Endodermal cell (in vitro differentiated cells): ENCODE measurements around the gene PRR12. TPM values are rescaled to one million over a fixed set of nuclear protein-coding genes. Genes with fewer than 3 reads are reported as not detected.
A peak's percentile ranks its signal among the peaks of the same experiment; 100 is the strongest.

Experiments used
- DNase-seq: peaks from one replicate; pipeline ENCODE4 v3.0.0-alpha.2; 2017
- H3K27ac ChIP-seq: 2 replicates; pipeline ENCODE4 v1.5.1; 2013; ENCODE audit warnings: mild to moderate bottlenecking, low read depth, low read length, moderate library complexity
- H3K27me3 ChIP-seq: 2 replicates; pipeline ENCODE4 v1.6.1; 2013; ENCODE audit warnings: mild to moderate bottlenecking, low read length, moderate library complexity; ENCODE audit not compliant: insufficient read depth, control insufficient read depth, poor library complexity, severe bottlenecking
- H3K36me3 ChIP-seq: 2 replicates; pipeline ENCODE4 v1.7.0; 2013; ENCODE audit warnings: mild to moderate bottlenecking, low read length, moderate library complexity; ENCODE audit not compliant: control insufficient read depth, insufficient read depth
- H3K4me1 ChIP-seq: one replicate; pipeline ENCODE4 v1.7.0; 2013; ENCODE audit warnings: low read length; ENCODE audit not compliant: control insufficient read depth, insufficient read depth
- H3K4me3 ChIP-seq: 2 replicates; pipeline ENCODE4 v1.5.1; 2013; ENCODE audit warnings: mild to moderate bottlenecking, low read length, moderate library complexity
- H3K9ac ChIP-seq: 2 replicates; pipeline ENCODE4 v1.6.1; 2013; ENCODE audit warnings: mild to moderate bottlenecking, low read length, moderate library complexity; ENCODE audit not compliant: poor library complexity, severe bottlenecking; ENCODE audit errors: extremely low read depth
- H3K9me3 ChIP-seq: 2 replicates; pipeline ENCODE4 v1.6.1; 2013; ENCODE audit warnings: mild to moderate bottlenecking, low read length, moderate library complexity; ENCODE audit not compliant: control insufficient read depth
- H3K27ac Mint-ChIP-seq: 2 replicates; pipeline ENCODE4 v1.8.0; 2020; ENCODE audit warnings: mixed read lengths
- H3K27me3 Mint-ChIP-seq: 2 replicates; pipeline ENCODE4 v1.8.0; 2021; ENCODE audit warnings: mild to moderate bottlenecking, mixed read lengths; ENCODE audit not compliant: insufficient read depth
- H3K36me3 Mint-ChIP-seq: 2 replicates; pipeline ENCODE4 v1.8.0; 2020; ENCODE audit warnings: low read depth, mixed read lengths
- H3K4me1 Mint-ChIP-seq: 2 replicates; pipeline ENCODE4 v1.8.0; 2020; ENCODE audit warnings: mixed read lengths
- H3K4me3 Mint-ChIP-seq: 2 replicates; pipeline ENCODE4 v1.8.0; 2020; ENCODE audit warnings: mild to moderate bottlenecking, moderate library complexity, mixed read lengths
- H3K9me3 Mint-ChIP-seq: 2 replicates; pipeline ENCODE4 v1.8.0; 2020; ENCODE audit warnings: mild to moderate bottlenecking, mixed read lengths
- CTCF ChIP-seq: fragments of 200-600 bp; sonication (generic); conservative IDR thresholded peaks from 2 replicates; pipeline ENCODE4 v1.5.0; 2021; ENCODE audit warnings: antibody characterized with exemption, mild to moderate bottlenecking
- WGBS, 2 experiments: methylation state at CpG; one replicate each; pipeline versions ENCODE4 v1.1.5 to v1.1.7; 2013; ENCODE audit warnings: missing lambda C conversion rate in 2 of 2, mixed read lengths in 1 of 2; ENCODE audit not compliant: insufficient coverage in 1 of 2, insufficient read length in 1 of 2; 5-methylcytosine and 5-hydroxymethylcytosine counted together
- total RNA-seq, 2 donors: library from RNA; stranded (reverse); fragmentation: NEBNext Ultra II Directional in 1 of 2; extraction: Animal tissue kit (Norgen Biotek cat#: 25700) in 1 of 2; gene quantifications; 2 replicates in 1 of 2; 3 replicates in 1 of 2; pipeline ENCODE4 v1.2.1, GENCODE V29; 2021

Gene PRR12
- total RNA-seq, 2 donors from 2014 or later = 67.6 to 69.6 TPM

- Mint-ChIP-seq H3K4me3 (no peak overlapping the region), H3K36me3 (peaks cover 58% of the 10 kb centered on the region), H3K9me3 (no peaks in the 10 kb centered on the region), H3K4me1 (peaks cover 12% of the 10 kb centered on the region), H3K27me3 (no peaks in the 10 kb centered on the region), H3K27ac (no peak overlapping the region)
- WGBS, 2 experiments = 97% methylated on average over 33 to 65 of the region's 65 CpGs
- DNase-seq = no peak
- Histone ChIP-seq H3K4me3 (no peak overlapping the region), H3K27ac (no peak overlapping the region), H3K36me3 (peaks cover 50% of the 10 kb centered on the region), H3K9me3 (no peaks in the 10 kb centered on the region), H3K27me3 (no peaks in the 10 kb centered on the region), H3K9ac (no peak overlapping the region), H3K4me1 (no peaks in the 10 kb centered on the region)
- peak; percentile 31 for TF ChIP-seq CTCF
Observed at GRCh38 chr19:49596954-49597702, 6.1 kb downstream of the PRR12 start.

GRCh38 chr19:49597703-49597974 lies 6.7 kb downstream of the PRR12 start:
- no peak for TF ChIP-seq CTCF
- Mint-ChIP-seq H3K4me1 (peaks cover 9% of the 10 kb centered on the region), H3K36me3 (peaks cover 64% of the 10 kb centered on the region), H3K4me3 (no peak overlapping the region), H3K27me3 (no peaks in the 10 kb centered on the region), H3K9me3 (no peaks in the 10 kb centered on the region), H3K27ac (no peak overlapping the region)
- WGBS, 2 experiments = 95 to 97% methylated on average over 19 to 29 of the region's 29 CpGs
- H3K4me1 ChIP-seq = no peaks in the 10 kb centered on the region
- H3K36me3 ChIP-seq = peaks cover 55% of the 10 kb centered on the region
- no peak for DNase-seq
- no peak overlapping the region for H3K27ac ChIP-seq
- H3K27me3 ChIP-seq = no peaks in the 10 kb centered on the region
- H3K4me3 ChIP-seq = no peak overlapping the region
- H3K9me3 ChIP-seq = no peaks in the 10 kb centered on the region
- H3K9ac ChIP-seq = no peak overlapping the region

GRCh38 chr19:49599378-49600295 lies 8.7 kb downstream of the PRR12 start:
- Mint-ChIP-seq H3K4me1 (no peaks in the 10 kb centered on the region), H3K27me3 (no peaks in the 10 kb centered on the region), H3K36me3 (peaks cover 64% of the 10 kb centered on the region), H3K9me3 (no peaks in the 10 kb centered on the region), H3K4me3 (no peak overlapping the region), H3K27ac (peak overlapping the region; percentile 39)
- peaks cover 58% of the 10 kb centered on the region for H3K36me3 ChIP-seq
- no peak overlapping the region for H3K4me3 ChIP-seq
- no peaks in the 10 kb centered on the region for H3K27me3 ChIP-seq
- no peak overlapping the region for H3K9ac ChIP-seq
- H3K4me1 ChIP-seq = no peaks in the 10 kb centered on the region
- WGBS, 2 experiments = 98% methylated on average over 16 to 26 of the region's 26 CpGs
- DNase-seq = no peak
- H3K9me3 ChIP-seq = no peaks in the 10 kb centered on the region
- H3K27ac ChIP-seq = no peak overlapping the region
- TF ChIP-seq CTCF = no peak
